ENCODE data around the gene JAKMIP3. TPM values are rescaled to one million over a fixed set of nuclear protein-coding genes. Genes with fewer than 3 reads are reported as not detected.

JAKMIP3 gene
- total and polyA plus RNA-seq, 7 experiments from 2014 or later = 0.15 to 1.4 (median 0.31) TPM; not detected in 1

DNA sequence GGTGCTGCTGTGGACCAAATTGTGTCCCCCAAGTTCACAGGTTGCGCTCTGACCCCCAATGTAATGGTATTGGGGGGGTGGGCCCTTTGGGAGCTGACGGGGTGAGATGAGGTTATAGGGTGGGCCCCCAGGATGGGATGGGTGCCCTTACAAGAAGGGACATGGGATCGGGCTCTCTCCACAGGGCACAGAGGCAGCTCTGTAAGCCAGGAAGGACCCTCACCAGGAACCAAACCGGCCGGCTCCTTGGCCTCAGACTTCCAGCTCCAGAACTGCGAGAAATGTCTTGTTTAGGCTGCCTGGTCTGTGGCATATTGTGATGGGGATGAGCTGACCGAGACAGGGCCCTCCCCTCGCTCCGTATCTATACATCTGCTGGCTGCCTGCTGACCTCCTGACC lies 25.7 kb upstream of the JAKMIP3 start:
- H3K36me3 Mint-ChIP-seq = no peaks in the 10 kb centered on the region
- CTCF ChIA-PET = no interaction called here
- H3K9me3 Mint-ChIP-seq = no peaks in the 10 kb centered on the region
- intact Hi-C loops (cut with micrococcal nuclease) = no loop called here
- Histone ChIP-seq H3K4me3 (ENCODE audit: low read length) (no peak overlapping the region), H3K27ac (ENCODE audit: low read depth, low read length) (no peak overlapping the region), H3K27me3 (ENCODE audit: control insufficient read depth in 2 of 2, insufficient read depth in 2 of 2, low read length in 2 of 2) (peaks cover 0 to 4% of the 10 kb centered on the region in 2 donors), H3K9me3 (ENCODE audit: control insufficient read depth in 2 of 3, low read length in 3 of 3) (no peaks in the 10 kb centered on the region), H3K36me3 (ENCODE audit: control insufficient read depth in 2 of 3, insufficient read depth in 3 of 3, low read length in 3 of 3) (no peaks in the 10 kb centered on the region), H3K4me1 (ENCODE audit: control insufficient read depth in 2 of 2, insufficient read depth in 2 of 2, low read length in 2 of 2) (no peaks in the 10 kb centered on the region)
- peaks cover 0 to 11% (median 5%) of the 10 kb centered on the region in 7 donors for H3K4me1 Mint-ChIP-seq
- ATAC-seq (no peak), DNase-seq (no peak)
- no peak overlapping the region for H3K4me3 Mint-ChIP-seq
- H3K27ac Mint-ChIP-seq = no peak overlapping the region
- POLR2A ChIA-PET = no interaction called here
- peaks cover 52 to 72% (median 54%) of the 10 kb centered on the region in 5 donors for H3K27me3 Mint-ChIP-seq

DNA sequence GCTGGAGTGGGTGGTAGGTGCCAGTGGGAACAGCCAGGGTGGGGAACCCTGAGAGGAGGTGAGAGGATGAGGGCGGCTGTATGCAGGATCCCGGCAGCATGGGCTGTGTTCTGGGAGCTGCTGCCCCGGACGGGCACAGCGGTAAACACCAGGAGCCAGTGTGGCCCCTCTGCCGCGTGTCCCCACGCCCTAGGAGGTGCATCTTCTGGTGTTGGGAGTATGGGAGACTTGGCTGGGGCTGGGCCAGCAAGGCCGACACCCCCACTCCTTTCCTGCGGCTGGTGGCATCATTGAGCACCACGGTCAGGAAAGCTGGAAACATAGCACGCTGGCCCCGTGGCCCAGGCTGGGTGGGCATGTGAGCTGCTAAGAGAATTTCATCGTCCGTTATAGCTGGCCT lies 24.4 kb upstream of the JAKMIP3 start:
- POLR2A ChIA-PET = no interaction called here
- H3K4me1 Mint-ChIP-seq = peaks cover 0 to 9% (median 5%) of the 10 kb centered on the region in 7 donors
- intact Hi-C loops (cut with micrococcal nuclease) = no loop called here

DNA sequence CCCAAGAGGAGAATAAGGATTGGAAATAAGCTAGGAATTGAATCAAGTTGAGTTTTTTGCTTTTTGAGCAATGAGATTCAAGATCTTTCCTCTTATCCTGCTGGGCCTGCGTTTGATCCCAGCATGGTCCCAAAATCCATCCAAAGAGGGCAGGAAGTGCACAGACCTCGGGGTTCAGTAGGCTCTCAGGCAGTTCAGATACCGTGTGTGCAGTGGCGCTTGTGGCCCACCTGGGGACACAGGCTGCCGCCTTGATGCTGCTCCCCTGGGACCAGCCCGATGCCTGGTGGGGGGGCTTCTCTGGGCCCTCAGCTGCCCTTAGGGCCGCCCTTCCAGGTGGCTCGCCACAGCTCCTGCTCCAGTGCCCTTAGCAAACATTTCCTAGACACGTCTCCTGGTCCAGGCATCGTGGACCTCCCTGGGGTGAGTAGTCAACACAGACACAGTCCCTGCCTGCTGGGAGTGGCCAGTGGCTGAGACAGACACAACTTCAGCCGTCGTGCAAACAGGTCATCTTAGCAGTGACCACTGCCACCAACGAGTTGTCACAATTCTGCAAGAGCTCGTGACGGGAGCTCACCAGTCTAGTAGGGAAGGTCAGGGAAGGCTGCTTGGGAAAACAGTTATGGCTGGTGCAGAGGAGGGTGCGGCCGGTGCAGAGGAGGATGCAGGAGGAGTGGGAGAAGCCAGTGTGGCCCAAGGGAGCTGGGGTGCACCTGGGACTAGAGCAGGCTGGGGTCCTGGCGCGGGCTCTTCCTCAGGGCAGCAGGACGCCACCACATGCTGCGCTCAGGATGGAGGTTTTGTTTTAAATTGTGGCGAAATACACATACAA lies 21.7 kb upstream of the JAKMIP3 start:
- no peak overlapping the region for H3K27ac ChIP-seq (ENCODE audit: low read depth, low read length)
- no peaks in the 10 kb centered on the region for H3K9me3 ChIP-seq (ENCODE audit: control insufficient read depth in 2 of 3, low read length in 3 of 3)
- H3K27me3 ChIP-seq (ENCODE audit: control insufficient read depth in 2 of 2, insufficient read depth in 2 of 2, low read length in 2 of 2) = no peaks in the 10 kb centered on the region
- Mint-ChIP-seq H3K4me3 (no peak overlapping the region), H3K27me3 (peaks cover 25 to 48% (median 35%) of the 10 kb centered on the region in 5 donors), H3K27ac (no peak overlapping the region), H3K9me3 (no peaks in the 10 kb centered on the region), H3K36me3 (no peaks in the 10 kb centered on the region), H3K4me1 (peaks cover 0 to 4% (median 0%) of the 10 kb centered on the region in 7 donors)
- ChIA-PET POLR2A (no interaction called here), CTCF (no interaction called here)
- no peaks in the 10 kb centered on the region for H3K36me3 ChIP-seq (ENCODE audit: control insufficient read depth in 2 of 3, insufficient read depth in 3 of 3, low read length in 3 of 3)
- H3K4me3 ChIP-seq (ENCODE audit: low read length) = no peak overlapping the region
- intact Hi-C loops (cut with micrococcal nuclease) = no loop called here
- ATAC-seq (no peak), DNase-seq (no peak)
- H3K4me1 ChIP-seq (ENCODE audit: control insufficient read depth in 2 of 2, insufficient read depth in 2 of 2, low read length in 2 of 2) = no peaks in the 10 kb centered on the region

More for the DNA sequence above, 24.4 kb upstream of the JAKMIP3 start:
- Mint-ChIP-seq H3K9me3 (no peaks in the 10 kb centered on the region), H3K27me3 (peaks cover 44 to 66% (median 47%) of the 10 kb centered on the region in 5 donors), H3K27ac (no peak overlapping the region), H3K36me3 (no peaks in the 10 kb centered on the region), H3K4me3 (no peak overlapping the region)
- CTCF ChIA-PET = no interaction called here
- no peak overlapping the region for H3K27ac ChIP-seq (ENCODE audit: low read depth, low read length)
- no peaks in the 10 kb centered on the region for H3K4me1 ChIP-seq (ENCODE audit: control insufficient read depth in 2 of 2, insufficient read depth in 2 of 2, low read length in 2 of 2)
- no peaks in the 10 kb centered on the region for H3K36me3 ChIP-seq (ENCODE audit: control insufficient read depth in 2 of 3, insufficient read depth in 3 of 3, low read length in 3 of 3)
- H3K4me3 ChIP-seq (ENCODE audit: low read length) = no peak overlapping the region
- ATAC-seq (no peak), DNase-seq (no peak)
- peaks cover 0 to 3% of the 10 kb centered on the region in 2 donors for H3K27me3 ChIP-seq (ENCODE audit: control insufficient read depth in 2 of 2, insufficient read depth in 2 of 2, low read length in 2 of 2)
- no peaks in the 10 kb centered on the region for H3K9me3 ChIP-seq (ENCODE audit: control insufficient read depth in 2 of 3, low read length in 3 of 3)

DNA sequence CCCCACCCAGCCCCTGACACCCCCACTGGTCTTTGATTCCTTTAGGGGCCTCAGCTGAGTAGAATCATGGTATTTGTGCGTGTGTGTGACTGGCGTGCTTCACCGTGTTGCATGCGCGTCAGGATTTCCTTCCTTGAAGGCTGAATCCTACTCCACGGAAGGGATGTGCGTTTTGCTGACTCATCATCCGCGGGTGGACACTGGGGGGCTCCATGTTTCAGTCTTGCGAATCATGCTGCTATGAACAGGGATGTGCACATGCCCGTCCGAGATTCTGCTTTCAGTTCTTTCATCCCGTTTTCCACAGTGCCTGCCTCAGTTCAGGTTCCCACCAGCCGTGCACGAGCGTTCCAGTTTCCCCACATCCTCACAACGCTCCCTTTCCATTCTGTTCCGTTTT lies 20.9 kb upstream of the JAKMIP3 start:
- intact Hi-C loops (cut with micrococcal nuclease) = no loop called here
- ChIA-PET CTCF (no interaction called here), POLR2A (no interaction called here)
- DNase-seq = no peak
- H3K4me1 Mint-ChIP-seq = peaks cover 0 to 4% (median 0%) of the 10 kb centered on the region in 7 donors
- no peak overlapping the region for H3K27ac Mint-ChIP-seq
- no peak overlapping the region for H3K4me3 Mint-ChIP-seq
- no peaks in the 10 kb centered on the region for H3K36me3 Mint-ChIP-seq
- H3K9me3 Mint-ChIP-seq = peaks cover 0 to 2% (median 0%) of the 10 kb centered on the region in 11 donors
- Histone ChIP-seq H3K9me3 (ENCODE audit: control insufficient read depth in 2 of 3, low read length in 3 of 3) (no peaks in the 10 kb centered on the region), H3K36me3 (ENCODE audit: control insufficient read depth in 2 of 3, insufficient read depth in 3 of 3, low read length in 3 of 3) (no peaks in the 10 kb centered on the region), H3K4me1 (ENCODE audit: control insufficient read depth in 2 of 2, insufficient read depth in 2 of 2, low read length in 2 of 2) (no peaks in the 10 kb centered on the region), H3K27me3 (ENCODE audit: control insufficient read depth in 2 of 2, insufficient read depth in 2 of 2, low read length in 2 of 2) (no peaks in the 10 kb centered on the region), H3K27ac (ENCODE audit: low read depth, low read length) (no peak overlapping the region), H3K4me3 (ENCODE audit: low read length) (no peak overlapping the region)
- ATAC-seq = no peak
- H3K27me3 Mint-ChIP-seq = peaks cover 19 to 48% (median 38%) of the 10 kb centered on the region in 5 donors

DNA sequence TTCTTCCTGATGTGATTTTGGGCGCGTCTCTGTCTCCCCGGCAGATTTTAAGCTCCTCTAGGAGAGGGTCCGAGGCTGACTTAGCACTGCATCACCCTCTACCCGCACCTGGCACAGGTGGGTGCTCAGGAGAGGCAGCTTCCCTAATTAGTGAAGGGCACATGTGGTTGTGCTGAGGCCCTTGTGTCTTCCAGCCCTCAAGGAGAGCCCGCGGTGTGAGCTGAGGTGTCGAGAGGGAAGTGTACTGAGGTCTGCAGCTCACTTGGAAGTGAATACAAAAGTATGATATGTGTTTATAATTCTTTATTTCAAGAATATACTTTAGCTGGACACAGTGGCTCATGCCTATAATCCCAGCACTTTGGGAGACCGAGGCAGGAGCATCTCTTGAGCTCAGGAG lies 20.4 kb upstream of the JAKMIP3 start:
- intact Hi-C loops (cut with micrococcal nuclease) = no loop called here
- H3K27ac Mint-ChIP-seq = no peak overlapping the region
- ChIA-PET CTCF (no interaction called here), POLR2A (no interaction called here)
- ATAC-seq (no peak), DNase-seq (no peak)
- no peak overlapping the region for H3K4me3 Mint-ChIP-seq
- no peaks in the 10 kb centered on the region for H3K27me3 ChIP-seq (ENCODE audit: control insufficient read depth in 2 of 2, insufficient read depth in 2 of 2, low read length in 2 of 2)
- H3K4me1 ChIP-seq (ENCODE audit: control insufficient read depth in 2 of 2, insufficient read depth in 2 of 2, low read length in 2 of 2) = no peaks in the 10 kb centered on the region
- no peak overlapping the region for H3K27ac ChIP-seq (ENCODE audit: low read depth, low read length)
- H3K27me3 Mint-ChIP-seq = peaks cover 18 to 51% (median 39%) of the 10 kb centered on the region in 5 donors
- H3K4me3 ChIP-seq (ENCODE audit: low read length) = no peak overlapping the region
- peaks cover 0 to 2% (median 0%) of the 10 kb centered on the region in 11 donors for H3K9me3 Mint-ChIP-seq
- H3K36me3 ChIP-seq (ENCODE audit: control insufficient read depth in 2 of 3, insufficient read depth in 3 of 3, low read length in 3 of 3) = no peaks in the 10 kb centered on the region
- H3K9me3 ChIP-seq (ENCODE audit: control insufficient read depth in 2 of 3, low read length in 3 of 3) = no peaks in the 10 kb centered on the region
- H3K36me3 Mint-ChIP-seq = no peaks in the 10 kb centered on the region
- H3K4me1 Mint-ChIP-seq = peaks cover 0 to 4% (median 0%) of the 10 kb centered on the region in 7 donors

DNA sequence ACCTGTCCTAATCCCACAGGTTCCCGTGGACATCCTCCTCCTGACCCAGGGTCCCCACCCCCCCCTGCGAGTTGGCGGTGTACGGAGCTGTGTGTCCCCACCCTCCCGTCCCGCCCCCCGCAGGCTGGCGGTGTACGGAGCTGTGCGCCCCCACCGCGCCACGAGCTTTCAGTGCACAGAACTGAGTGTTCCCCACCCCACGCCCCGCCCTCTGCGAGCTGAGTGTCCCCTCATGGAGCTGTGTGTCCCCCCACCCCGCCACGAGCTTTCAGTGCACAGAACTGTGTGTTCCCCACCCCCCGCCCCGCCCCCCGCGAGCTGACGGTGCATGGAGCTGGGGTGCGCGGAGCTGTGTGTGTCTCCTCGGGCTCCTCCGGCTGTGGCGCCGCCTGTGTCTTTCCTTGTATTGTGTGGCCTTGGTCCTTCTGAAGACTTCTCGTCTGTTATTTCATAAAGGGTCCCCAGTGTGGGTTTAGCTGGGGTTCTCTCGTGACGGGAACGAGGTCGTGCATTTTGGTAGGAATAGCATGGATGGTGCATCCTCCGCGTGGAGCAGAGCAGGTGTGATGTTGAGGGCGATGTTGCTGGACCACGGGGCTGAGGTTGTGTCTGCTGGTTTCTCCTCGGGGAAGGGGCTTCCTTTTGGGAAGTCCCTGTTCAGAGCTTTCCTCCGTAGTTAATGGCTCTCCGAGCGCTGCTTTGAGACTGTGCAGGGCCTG lies 18.0 kb upstream of the JAKMIP3 start:
- no peak for DNase-seq

More for the DNA sequence above, 18.0 kb upstream of the JAKMIP3 start:
- ChIA-PET CTCF (no interaction called here), POLR2A (no interaction called here)
- no peaks in the 10 kb centered on the region for H3K27me3 ChIP-seq (ENCODE audit: control insufficient read depth in 2 of 2, insufficient read depth in 2 of 2, low read length in 2 of 2)
- H3K27ac Mint-ChIP-seq = no peak overlapping the region
- no peak for ATAC-seq
- H3K36me3 Mint-ChIP-seq = peaks cover 3 to 6% (median 4%) of the 10 kb centered on the region in 5 donors
- peaks cover 4 to 12% (median 7%) of the 10 kb centered on the region in 11 donors for H3K9me3 Mint-ChIP-seq
- peaks cover 0 to 2% (median 0%) of the 10 kb centered on the region in 7 donors for H3K4me1 Mint-ChIP-seq
- intact Hi-C loops (cut with micrococcal nuclease) = no loop called here
- no peak overlapping the region for H3K4me3 ChIP-seq (ENCODE audit: low read length)
- H3K36me3 ChIP-seq (ENCODE audit: control insufficient read depth in 2 of 3, insufficient read depth in 3 of 3, low read length in 3 of 3) = no peaks in the 10 kb centered on the region
- no peaks in the 10 kb centered on the region for H3K4me1 ChIP-seq (ENCODE audit: control insufficient read depth in 2 of 2, insufficient read depth in 2 of 2, low read length in 2 of 2)
- H3K27me3 Mint-ChIP-seq = peaks cover 14 to 38% (median 31%) of the 10 kb centered on the region in 5 donors
- no peak overlapping the region for H3K4me3 Mint-ChIP-seq
- H3K9me3 ChIP-seq (ENCODE audit: control insufficient read depth in 2 of 3, low read length in 3 of 3) = peaks cover 6 to 12% (median 6%) of the 10 kb centered on the region in 3 experiments
- no peak overlapping the region for H3K27ac ChIP-seq (ENCODE audit: low read depth, low read length)
